ENCODE measurements around the gene BANF2. TPM values are rescaled to one million over a fixed set of nuclear protein-coding genes. Genes with fewer than 3 reads are reported as not detected.

Gene BANF2
- total RNA-seq, 1 experiment from 2014 or later, result not detected

DNA sequence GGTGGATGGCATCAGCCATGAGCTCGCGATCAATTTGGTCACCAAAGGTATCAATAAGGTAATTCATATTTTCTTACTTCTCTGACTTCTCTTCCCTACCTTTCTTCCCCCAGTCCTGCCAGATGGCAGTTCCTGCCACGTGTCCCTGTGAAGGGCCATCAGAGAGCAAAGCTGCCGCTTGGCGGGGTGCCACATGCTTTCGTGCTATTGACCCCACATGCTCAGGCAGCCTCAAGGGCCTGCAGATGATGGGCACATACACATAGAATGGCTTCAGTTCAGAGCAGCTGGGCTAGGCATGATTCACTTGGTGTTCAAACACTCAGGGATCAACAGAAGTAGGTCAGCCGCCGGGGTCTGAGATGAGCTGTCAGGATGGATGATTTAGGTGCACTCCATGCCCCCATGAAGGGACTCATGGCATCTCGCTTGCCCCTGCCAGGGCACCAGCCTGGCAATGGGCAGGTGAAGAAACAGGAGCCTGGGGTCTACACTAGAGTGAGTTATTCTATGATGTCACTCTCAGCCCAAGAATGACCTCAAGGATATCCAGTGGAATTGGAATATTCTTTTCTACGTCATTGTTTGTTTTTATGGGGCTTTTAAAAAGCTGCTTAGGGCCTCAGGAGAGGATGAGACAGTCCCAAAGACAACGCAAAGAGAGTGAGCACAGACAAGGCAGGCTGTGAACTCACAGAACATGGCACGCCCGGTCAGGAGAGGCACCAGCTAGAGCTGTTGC lies 25.5 kb downstream of the BANF2 start:
- no peak for DNase-seq (ENCODE audit: low spot score)
- in situ Hi-C loops (cut with HindIII; ENCODE audit: low sequenced_read_pairs), result no loop called here

DNA sequence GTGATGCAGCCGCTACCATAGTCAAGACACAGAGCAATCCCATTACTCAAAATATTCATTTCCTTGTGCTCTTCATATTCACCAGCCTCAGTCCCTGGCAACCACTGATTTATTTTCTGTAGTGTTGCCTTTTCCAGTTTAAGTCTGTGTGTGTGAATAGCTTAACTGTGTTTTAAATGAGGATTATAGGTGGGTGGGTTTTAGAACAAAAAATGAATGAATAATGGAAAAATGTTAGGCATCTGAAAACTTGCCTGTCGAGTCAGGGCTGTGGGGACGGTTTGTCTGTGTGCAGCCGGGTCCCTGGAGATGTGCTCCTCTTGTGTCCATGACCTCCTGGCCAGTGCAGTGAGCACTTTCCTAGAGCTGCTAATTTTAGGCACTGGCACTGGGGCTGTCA lies 27.1 kb downstream of the BANF2 start:
- no peak for DNase-seq (ENCODE audit: low spot score)
- in situ Hi-C loops (cut with HindIII; ENCODE audit: low sequenced_read_pairs), result no loop called here

DNA sequence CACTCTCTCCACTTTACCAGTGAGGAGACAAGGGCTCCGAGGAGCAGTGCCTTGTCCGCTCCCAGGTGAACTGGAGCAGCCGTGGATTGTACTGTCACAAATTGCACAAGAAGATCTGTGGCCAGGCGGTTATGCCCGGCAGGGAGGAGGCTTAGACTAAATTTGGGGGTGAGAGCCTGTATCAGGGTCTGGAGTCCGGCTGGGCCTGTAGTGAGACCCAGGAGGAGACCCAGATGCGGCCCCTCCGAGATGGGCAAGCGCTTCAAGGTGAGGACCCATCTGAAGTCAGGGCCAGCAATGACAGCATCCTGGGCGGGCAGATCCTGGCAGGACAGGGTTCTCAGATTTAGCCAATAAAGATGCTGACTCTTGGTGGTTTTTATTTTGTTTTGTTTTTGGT lies 27.6 kb downstream of the BANF2 start:
- no peak for DNase-seq (ENCODE audit: low spot score)
- in situ Hi-C loops (cut with HindIII; ENCODE audit: low sequenced_read_pairs), result no loop called here

DNA sequence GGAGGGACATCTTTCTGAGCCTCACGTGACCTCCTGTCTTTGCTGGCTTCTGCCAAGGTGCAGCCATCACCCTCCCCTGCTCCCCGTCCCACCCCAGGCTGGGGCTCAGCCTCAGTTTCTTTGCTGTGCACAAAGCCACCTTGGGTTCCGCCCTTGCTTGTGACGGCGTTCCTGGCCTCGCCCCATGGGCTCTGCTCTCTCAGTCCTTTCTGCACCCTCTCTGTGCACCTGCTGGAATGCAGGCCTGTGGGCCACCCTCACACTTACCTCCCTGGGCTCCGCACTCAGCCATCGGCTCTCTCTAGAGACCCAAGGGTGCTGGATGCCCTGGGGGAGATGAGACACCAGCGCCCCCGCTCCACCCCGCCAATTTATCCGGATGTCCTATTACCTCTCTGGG lies 28.3 kb downstream of the BANF2 start:
- in situ Hi-C loops (cut with HindIII; ENCODE audit: low sequenced_read_pairs), result no loop called here
- no peak for DNase-seq (ENCODE audit: low spot score)

DNA sequence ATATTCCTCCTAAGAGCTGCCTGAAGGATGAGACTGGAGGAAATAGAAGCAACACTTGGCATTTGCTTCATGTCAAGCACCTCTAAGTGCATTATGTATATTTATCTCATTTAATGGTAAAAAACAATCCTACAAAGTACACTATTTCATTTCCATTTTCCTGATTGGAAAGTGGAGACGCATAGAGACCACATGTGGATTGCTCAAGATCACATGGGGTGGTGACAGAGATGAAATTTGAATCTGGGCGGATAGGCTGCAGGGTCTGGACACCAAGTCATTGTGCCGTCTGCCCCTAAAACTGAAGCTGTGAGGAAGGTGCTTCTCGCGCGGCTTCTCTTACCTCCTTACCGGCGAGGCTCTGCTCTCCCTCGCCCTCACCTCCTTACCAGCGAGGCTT lies 30.3 kb downstream of the BANF2 start:
- in situ Hi-C loops (cut with HindIII; ENCODE audit: low sequenced_read_pairs), result no loop called here

DNA sequence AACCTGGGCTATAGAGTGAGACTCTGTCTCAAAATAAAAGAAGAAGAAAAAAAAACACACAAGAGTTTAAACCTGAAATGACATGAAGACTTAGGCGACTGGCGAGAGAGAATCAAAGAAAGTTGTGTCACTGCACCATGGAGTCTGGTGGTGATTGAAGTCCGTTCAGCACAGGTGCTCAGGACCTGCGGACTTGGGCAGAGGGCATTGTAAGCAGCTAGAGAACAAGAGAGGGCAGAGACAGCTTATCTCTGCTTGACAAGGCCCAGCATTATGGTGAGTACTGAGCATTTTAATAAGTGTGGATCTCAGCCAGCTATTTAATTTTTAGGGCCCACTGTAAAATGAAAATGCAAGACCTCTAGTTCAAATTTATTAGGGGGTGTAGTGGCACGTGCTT lies 31.5 kb downstream of the BANF2 start:
- in situ Hi-C loops (cut with HindIII; ENCODE audit: low sequenced_read_pairs), result no loop called here
- DNase-seq (ENCODE audit: low spot score), result no peak

More for the DNA sequence above, 30.3 kb downstream of the BANF2 start:
- no peak for DNase-seq (ENCODE audit: low spot score)

DNA sequence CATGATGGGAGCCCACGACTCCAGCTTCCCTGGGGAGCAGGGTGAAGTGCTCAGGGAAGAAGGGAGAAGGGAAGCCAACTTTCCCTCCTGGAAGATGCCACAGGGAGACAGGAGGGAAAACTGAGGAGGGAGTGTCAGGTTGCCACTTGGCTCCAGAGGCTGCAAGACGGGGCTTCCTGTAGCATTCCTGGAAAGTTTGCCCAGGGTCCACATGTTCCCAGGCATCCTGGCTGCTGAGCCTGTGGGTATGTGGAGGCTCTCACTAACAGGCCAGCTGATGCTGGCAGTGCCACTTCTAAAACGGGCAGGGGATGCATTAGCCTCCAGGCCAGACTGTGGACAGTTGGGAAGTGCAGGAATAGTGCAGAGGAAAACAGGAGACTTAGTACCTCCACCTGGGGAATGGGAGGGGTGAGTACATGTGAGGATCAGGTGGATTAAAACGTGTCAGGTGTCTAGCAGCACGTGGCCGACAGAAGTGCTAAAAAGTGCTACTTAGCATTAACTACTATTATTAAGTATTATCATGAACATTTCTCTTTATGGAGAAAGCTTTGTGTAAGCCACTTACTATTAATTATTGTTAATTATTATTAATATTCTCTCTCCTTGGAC lies 33.2 kb downstream of the BANF2 start:
- in situ Hi-C loops (cut with HindIII; ENCODE audit: low sequenced_read_pairs), result no loop called here
- DNase-seq (ENCODE audit: low spot score), result no peak

DNA sequence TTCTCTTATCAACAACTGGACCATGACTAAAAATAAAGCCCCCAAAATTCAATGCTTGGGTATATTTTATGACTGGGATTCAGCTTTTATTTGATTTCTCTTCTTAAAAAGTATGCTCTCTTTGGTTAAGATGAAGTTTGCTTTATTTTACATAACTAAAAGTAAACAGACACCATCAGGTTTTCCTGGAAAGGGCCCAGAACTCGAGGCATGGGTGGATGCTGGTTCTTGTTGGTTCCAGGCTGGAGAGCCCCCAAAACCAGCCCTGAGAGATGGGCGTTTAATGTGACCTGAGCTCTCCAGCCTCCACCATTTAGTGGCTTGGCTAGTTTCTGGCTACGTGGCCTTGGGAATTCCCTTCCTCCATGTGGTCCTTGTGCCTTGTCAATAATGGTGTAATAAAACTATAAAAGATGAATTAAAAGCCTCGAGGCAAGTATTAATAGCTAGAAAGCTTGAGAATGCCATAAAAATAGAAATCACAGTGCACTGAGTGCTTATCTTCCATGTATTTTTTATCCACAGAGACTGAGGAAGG lies 34.1 kb downstream of the BANF2 start:
- in situ Hi-C loops (cut with HindIII; ENCODE audit: low sequenced_read_pairs), result no loop called here
- no peak for DNase-seq (ENCODE audit: low spot score)

DNA sequence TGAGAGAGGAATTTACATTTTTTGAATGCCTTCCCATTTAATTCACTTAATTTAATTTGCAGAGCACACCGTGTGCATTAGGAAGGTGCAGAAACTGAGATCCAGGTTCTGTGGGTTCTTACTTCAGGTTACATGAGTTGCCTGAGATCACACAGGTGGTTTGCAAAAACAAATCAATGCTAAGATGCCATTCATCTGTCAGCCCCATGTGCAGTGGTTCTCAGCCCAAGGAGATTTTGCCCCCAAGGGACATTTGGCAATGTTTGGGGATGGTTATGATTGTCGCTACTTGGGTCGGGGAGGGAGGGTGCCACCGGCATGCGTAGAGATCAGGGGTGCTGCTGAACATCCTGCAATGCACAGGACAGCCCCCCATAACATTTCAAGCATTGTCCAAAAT lies 34.6 kb downstream of the BANF2 start:
- no peak for DNase-seq (ENCODE audit: low spot score)
- in situ Hi-C loops (cut with HindIII; ENCODE audit: low sequenced_read_pairs), result no loop called here

DNA sequence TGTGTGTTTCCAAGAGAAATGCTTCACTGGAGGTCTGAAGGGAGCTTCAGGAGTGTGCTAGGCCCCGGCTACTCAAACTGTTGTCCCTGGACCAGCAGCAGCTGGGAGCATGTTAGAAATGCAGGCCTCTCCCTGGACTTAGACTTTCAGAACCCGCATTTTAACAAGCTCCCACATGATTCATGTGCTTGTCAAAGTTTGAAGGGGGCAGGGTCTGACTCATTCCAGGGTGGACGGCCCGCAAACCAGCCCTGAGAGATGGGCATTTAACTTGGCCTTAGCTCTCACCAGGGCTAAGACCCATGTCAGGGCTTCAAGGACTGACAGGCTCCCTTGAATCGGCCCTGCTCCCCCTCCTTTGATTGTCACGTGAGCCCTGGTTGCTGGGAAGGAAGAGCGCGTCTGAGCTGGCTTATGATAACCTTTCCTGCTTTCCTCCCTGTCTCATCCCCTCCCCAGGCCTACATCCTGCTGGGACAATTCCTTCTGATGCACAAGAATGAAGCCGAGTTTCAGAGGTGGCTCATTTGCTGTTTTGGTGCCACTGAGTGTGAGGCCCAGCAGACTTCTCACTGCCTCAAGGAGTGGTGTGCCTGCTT lies 35.5 kb downstream of the BANF2 start:
- no peak for DNase-seq (ENCODE audit: low spot score)
- in situ Hi-C loops (cut with HindIII; ENCODE audit: low sequenced_read_pairs), result no loop called here

DNA sequence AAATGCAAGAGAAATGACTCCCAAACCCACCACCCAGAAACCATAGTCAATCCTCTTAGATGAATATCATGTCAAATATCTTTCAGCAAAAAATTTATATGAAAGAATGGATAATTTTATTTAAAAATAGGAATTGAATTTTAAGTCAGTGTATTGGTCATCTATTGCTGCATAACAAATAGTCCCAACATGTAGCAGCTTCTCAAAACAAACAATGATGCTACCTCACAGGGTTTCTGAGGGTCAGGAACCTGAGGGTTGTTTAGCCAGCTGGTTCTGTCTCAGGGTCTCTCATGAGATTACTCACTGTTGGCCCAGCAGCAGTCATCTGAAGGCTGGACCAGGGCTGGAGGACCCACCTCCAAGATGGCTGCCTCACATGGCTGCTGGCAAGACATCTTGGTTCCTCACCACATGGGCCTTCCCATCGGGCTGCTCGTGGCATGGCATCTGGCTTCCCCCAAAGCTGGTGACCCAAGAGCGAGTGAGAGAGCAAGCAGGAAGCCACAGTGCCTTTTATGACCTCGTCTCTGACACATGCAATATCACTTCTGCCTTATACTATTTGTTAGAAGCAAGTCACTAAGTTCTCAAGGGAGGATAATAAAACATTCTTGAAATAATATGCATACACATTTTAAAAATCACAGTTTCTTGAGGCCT lies 36.3 kb downstream of the BANF2 start:
- no peak for DNase-seq (ENCODE audit: low spot score)
- in situ Hi-C loops (cut with HindIII; ENCODE audit: low sequenced_read_pairs), result no loop called here

DNA sequence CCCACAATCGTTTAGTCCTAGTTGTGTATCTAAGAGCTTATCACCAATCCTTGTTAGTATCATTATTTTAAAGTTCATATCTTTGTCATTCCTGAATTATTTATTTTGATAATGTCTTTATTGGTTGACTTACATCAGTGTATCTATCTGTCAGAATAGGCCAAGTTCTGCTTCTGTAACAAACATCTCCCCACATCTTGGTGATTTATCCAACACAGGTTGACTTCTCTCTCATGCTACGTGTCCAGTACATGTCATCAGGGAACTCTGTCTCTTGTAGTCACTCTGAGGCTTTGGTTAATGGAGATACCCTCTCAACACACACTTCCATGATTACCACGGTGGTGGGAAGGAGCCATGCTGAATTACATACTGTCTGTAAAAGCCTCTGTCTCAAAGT lies 38.4 kb downstream of the BANF2 start:
- DNase-seq (ENCODE audit: low spot score), result no peak
- in situ Hi-C loops (cut with HindIII; ENCODE audit: low sequenced_read_pairs), result no loop called here

DNA sequence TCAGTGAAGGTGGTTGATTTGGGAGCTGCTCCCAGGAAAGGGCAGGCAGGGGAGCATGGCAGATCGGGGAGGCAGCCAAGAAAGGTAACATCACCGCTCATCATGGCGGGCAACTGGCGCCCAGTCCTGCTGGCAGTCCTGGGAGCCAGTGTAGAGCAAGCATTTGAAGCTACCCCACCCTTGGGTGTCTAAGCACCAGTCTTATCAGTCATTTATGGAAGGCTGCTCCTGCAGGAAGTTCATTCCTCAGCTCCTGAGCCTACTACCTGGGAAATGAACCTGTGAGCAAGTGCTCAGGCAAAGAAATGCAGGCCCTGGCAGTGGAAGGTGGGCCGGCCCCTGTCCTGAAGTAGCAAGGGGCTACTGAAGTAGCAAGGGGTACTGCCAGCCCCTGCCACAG lies 41.5 kb downstream of the BANF2 start:
- in situ Hi-C loops (cut with HindIII; ENCODE audit: low sequenced_read_pairs), result no loop called here
- DNase-seq (ENCODE audit: low spot score), result no peak

DNA sequence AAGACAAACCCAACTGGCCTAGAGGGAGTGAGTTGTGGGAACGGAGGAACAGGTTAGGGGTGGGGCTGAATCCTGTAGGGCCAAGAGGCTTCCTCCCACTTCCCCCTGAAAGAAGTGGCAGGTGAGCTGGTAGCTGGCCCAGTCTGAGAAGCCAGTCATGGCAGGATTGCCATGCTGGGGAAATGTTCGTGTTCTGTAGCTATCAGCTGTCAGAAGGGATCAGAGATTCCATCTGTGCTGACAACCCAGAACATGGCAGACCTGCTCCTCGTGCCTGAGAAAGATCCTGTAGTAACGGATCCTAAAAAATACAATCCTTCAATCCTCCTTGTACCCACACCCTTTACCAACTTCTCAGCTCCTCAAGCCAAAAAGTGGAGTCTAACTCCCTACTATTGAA lies 43.0 kb downstream of the BANF2 start:
- DNase-seq (ENCODE audit: low spot score), result no peak
- in situ Hi-C loops (cut with HindIII; ENCODE audit: low sequenced_read_pairs), result no loop called here

DNA sequence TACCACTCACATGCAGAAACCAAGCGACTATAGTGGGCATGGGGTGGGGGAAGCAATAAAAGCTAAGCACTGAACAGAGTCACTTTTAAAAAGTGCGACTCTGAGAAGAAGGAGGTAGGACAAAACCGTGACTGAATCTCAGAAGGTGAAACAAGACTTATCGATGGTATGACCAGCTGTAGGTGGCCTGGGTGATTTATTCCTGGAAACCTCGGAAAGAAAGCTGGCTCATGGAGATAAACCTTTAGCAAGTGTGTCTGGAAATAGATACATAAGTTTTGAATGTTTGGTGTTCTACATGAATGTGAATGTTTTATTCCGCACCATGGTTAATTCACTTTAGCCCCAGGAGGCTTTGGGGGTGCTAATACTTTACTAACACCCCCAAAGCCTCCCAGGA lies 43.9 kb downstream of the BANF2 start:
- in situ Hi-C loops (cut with HindIII; ENCODE audit: low sequenced_read_pairs), result no loop called here
- DNase-seq (ENCODE audit: low spot score), result no peak

DNA sequence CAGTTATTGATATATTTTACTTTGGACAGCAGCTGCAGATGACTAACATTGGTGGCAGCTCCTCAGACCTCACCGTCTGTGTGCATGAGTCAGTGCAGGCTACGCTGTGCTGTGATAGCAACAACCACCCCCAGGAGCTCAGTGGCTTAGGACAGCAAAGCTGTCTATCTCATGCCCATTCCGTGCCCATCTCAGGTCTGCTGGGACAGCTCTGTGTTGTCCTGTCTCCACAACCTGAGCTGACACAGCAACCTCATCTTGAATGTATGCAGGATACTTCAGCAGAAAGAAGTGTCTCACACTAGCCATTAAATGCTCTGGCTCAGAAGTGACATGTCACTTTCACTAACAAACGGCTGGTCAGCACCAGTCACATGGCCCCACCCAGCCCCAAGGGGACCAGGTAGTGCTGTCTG lies 47.7 kb downstream of the BANF2 start:
- no peak for DNase-seq (ENCODE audit: low spot score)

DNA sequence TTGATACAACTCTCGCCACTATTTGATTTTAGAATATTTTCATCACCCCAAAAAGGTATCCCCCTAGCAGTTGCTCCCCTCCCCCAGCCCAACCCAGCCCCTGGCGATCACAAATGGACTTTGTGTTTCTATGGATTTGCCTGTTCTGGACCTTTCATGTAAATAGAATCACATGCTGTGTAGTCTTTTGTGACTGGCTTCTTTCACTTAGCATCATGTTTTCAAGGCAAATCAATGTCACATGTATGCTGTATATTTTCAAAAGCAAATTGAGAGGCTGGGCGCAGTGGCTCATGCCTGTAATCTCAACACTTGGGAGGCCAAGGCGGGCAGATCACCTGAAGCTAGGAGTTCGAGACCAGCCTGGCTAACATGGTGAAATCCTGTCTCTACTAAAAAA lies 48.5 kb downstream of the BANF2 start:
- in situ Hi-C loops (cut with HindIII; ENCODE audit: low sequenced_read_pairs), result no loop called here
- DNase-seq (ENCODE audit: low spot score), result no peak

More for the DNA sequence above, 47.7 kb downstream of the BANF2 start:
- in situ Hi-C loops (cut with HindIII; ENCODE audit: low sequenced_read_pairs), result no loop called here

DNA sequence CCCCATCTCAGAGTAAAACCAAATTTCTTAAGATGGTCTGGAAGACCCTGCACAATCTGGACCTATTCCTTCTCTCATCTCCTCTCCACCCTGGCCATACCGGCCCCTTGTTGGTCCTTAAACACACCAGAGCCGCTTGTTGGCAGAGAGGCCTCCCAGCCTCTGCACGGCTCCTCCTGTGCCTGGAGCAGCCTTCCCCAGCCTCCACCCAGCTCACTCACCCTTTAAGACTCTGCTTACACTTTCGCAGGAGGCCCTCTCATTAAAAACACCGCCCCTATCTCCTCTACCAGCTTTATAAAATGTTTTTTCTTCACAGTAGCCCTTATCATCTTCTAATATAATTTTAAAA lies 49.8 kb downstream of the BANF2 start:
- in situ Hi-C loops (cut with HindIII; ENCODE audit: low sequenced_read_pairs), result no loop called here
- no peak for DNase-seq (ENCODE audit: low spot score)

DNA sequence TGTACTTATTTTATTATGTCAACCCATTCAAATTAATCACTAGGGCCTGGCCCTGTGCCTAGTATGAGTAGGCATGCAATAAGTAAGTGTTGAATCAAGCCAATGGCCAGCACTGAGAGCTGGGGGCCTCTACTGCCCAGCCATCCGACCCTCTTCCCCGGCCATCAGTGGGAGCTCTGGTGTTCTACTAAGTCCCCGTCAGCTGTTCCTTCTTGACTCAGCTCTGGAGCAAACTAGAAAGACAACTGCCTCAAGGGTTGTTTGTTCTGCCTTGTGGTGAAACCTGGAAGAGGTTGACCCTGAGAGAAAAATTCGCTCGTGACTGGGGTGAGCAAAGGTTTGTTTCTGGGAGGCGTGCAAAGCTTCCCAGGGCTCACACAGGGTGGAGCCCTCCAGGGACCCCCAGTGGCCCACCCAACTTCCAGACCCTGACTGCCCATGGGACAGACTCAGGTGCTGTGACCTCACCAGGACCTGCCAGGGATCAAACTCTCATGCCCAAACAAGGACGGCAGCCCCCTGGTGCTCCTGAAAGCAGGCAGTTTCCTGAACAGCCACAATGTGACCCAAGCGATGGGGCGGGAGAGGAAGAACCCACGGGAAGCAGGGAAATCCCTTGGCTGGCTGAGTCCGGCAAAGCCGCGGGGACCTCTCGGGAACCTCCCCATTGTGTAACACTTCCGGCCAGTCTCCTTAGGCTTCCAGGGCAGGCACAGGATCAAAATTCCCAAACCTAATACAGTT lies 50.4 kb downstream of the BANF2 start:
- DNase-seq (ENCODE audit: low spot score), result no peak
- in situ Hi-C loops (cut with HindIII; ENCODE audit: low sequenced_read_pairs), result no loop called here

DNA sequence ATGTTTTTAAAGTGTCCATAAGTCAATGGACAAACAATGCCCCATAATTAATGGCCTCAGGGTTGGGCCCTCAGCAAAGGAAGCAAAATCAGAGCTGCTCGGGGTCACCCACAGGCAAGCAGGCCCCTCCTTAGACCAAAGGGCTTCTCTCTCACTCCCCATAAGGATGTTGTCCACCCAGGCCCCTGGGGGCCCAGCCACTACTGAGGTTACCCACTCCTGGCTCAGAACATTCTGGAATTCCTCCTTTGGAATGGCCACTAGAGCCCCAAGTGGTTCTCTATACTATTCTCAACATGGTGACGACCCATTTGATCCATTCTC lies 50.9 kb downstream of the BANF2 start:
- in situ Hi-C loops (cut with HindIII; ENCODE audit: low sequenced_read_pairs), result no loop called here
- no peak for DNase-seq (ENCODE audit: low spot score)

All from G401 (cell line).